ENCODE results near the gene TBC1D1. TPM values are rescaled to one million over a fixed set of nuclear protein-coding genes. Genes with fewer than 3 reads are reported as not detected.

Gene TBC1D1
- total RNA-seq, 1 donor from 2014 or later = 56.5 TPM

DNA sequence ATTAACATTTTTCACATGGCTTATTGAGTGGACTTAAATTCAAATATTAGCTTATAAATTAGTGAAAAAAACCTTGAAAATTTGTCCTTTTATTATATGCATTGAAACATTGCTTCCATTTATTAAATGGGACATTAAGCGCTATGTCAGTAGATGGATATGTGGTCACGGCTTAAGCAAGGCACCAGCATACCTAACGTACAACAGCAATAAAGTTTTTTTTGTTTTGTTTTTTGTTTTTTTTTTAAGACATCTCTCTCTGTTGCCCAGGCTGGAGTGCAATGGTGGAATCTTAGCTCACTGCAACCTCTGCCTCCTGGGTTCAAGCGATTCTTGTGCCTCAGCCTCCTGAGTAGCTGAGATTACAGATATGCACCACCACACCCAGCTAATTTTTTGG, 32.8 kb upstream of the TBC1D1 start:
- Histone ChIP-seq H3K36me3 (peaks cover 35% of the 10 kb centered on the region), H3K4me1 (no peaks in the 10 kb centered on the region), H3K27me3 (ENCODE audit: low read depth) (no peaks in the 10 kb centered on the region), H3K27ac (no peak overlapping the region), H3K9me3 (no peaks in the 10 kb centered on the region), H3K4me3 (no peak overlapping the region)
- DNase-seq (no peak), ATAC-seq (no peak)
- TF ChIP-seq, protein P1, sequence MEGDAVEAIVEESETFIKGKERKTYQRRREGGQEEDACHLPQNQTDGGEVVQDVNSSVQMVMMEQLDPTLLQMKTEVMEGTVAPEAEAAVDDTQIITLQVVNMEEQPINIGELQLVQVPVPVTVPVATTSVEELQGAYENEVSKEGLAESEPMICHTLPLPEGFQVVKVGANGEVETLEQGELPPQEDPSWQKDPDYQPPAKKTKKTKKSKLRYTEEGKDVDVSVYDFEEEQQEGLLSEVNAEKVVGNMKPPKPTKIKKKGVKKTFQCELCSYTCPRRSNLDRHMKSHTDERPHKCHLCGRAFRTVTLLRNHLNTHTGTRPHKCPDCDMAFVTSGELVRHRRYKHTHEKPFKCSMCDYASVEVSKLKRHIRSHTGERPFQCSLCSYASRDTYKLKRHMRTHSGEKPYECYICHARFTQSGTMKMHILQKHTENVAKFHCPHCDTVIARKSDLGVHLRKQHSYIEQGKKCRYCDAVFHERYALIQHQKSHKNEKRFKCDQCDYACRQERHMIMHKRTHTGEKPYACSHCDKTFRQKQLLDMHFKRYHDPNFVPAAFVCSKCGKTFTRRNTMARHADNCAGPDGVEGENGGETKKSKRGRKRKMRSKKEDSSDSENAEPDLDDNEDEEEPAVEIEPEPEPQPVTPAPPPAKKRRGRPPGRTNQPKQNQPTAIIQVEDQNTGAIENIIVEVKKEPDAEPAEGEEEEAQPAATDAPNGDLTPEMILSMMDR (IDR thresholded peaks at IDR 0.05) = no peak
- intact Hi-C loops (cut with DNase I) = no loop called here

DNA sequence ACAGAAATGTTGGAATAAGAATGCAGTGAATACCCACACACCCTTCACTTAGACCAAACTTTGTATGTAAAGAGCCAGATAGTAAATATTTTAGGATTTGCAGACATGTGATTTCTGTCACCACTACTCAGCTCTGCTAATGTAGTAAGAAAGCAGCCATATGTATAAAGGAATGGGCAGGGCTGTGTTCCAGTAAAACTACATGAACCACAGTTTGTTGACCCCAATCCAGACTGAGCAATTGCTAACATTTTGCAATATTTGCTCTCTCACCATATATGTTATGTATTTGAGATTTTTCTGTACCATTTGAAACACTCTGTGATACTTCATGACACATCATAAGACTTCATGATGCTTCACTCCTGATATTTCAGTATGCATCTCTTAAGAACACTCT, 32.0 kb upstream of the TBC1D1 start:
- Histone ChIP-seq H3K27me3 (ENCODE audit: low read depth) (no peaks in the 10 kb centered on the region), H3K36me3 (peaks cover 30% of the 10 kb centered on the region), H3K4me1 (no peaks in the 10 kb centered on the region), H3K9me3 (no peaks in the 10 kb centered on the region), H3K4me3 (no peak overlapping the region), H3K27ac (no peak overlapping the region)
- DNase-seq (no peak), ATAC-seq (no peak)
- TF ChIP-seq, protein P1 (IDR thresholded peaks at IDR 0.05) = no peak
- intact Hi-C loops (cut with DNase I) = no loop called here

DNA sequence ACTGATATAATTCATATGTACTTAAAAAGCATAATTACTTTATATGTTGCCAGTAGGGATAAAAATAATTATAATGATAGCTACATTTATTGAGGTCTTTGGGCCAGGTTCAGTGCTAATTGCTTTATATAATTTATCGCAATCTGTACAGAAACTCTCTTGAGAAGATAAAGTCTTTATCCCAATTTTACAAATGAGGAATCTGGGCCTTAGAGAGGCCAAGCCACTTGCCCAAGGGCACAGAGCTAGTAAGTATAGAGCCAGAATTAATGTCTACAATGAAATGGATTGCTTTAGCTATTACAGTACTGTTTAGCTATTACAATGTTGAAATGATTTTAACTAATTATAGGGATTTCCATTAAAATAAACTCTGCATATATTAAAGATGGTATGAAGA, 30.6 kb upstream of the TBC1D1 start:
- ATAC-seq (no peak), DNase-seq (no peak)
- peaks cover 22% of the 10 kb centered on the region for H3K36me3 ChIP-seq

DNA sequence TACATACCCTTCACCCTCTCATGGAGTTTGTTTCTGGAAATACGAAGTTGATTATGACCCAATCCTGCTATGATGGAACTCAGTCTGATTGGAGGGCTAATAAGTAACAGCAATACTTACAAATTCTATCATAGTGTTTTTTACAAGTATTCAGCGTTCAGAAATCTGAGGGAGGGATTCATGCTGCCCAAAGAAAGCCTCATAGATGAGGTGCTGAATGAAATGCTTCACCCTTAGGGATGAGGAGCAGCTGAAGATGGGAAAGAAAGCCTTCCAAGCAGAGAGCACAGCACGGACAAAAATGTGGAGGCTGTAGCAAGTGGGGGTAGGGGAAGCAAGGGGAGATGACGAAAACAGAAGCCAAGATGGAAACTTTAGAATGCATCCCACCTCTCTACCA, 27.9 kb upstream of the TBC1D1 start:
- Histone ChIP-seq H3K27ac (no peak overlapping the region), H3K4me3 (no peak overlapping the region), H3K36me3 (peaks cover 6% of the 10 kb centered on the region), H3K9me3 (no peaks in the 10 kb centered on the region), H3K4me1 (peaks cover 26% of the 10 kb centered on the region), H3K27me3 (ENCODE audit: low read depth) (no peaks in the 10 kb centered on the region)
- DNase-seq (no peak), ATAC-seq (no peak)
- intact Hi-C loops (cut with DNase I) = no loop called here
- TF ChIP-seq, protein P1 (IDR thresholded peaks at IDR 0.05) = no peak

More for the DNA sequence above, 30.6 kb upstream of the TBC1D1 start:
- no peaks in the 10 kb centered on the region for H3K9me3 ChIP-seq
- H3K27ac ChIP-seq = no peak overlapping the region
- no peak overlapping the region for H3K4me3 ChIP-seq
- intact Hi-C loops (cut with DNase I) = no loop called here
- TF ChIP-seq, protein P1 (IDR thresholded peaks at IDR 0.05) = no peak
- no peaks in the 10 kb centered on the region for H3K27me3 ChIP-seq (ENCODE audit: low read depth)
- H3K4me1 ChIP-seq = peaks cover 11% of the 10 kb centered on the region

DNA sequence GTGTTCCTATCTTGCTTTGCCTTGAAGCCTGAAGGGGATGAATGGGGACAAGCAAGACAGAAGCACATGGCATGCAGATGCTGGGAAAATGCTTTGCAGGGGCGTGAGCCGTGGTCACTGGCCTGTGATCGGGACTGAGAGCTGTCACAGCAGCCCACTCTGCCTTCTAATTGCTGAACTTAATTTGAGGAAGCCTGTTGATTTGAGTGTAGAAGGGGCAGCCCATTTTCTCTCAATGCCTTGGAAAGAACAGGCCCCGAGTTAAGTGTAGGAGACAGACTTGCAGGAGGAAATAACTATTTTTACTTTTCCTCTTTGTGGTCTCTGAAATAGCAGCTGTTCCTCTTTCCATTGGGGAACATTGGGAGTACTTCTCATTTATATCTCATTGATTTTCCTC, 26.1 kb upstream of the TBC1D1 start:
- intact Hi-C loops (cut with DNase I) = no loop called here
- Histone ChIP-seq H3K9me3 (no peaks in the 10 kb centered on the region), H3K27me3 (ENCODE audit: low read depth) (no peaks in the 10 kb centered on the region), H3K4me3 (no peak overlapping the region), H3K4me1 (peaks cover 26% of the 10 kb centered on the region), H3K27ac (no peak overlapping the region), H3K36me3 (peaks cover 6% of the 10 kb centered on the region)
- TF ChIP-seq, protein P1 (IDR thresholded peaks at IDR 0.05) = no peak
- ATAC-seq (peak; percentile 64 to 66), DNase-seq (no peak)

DNA sequence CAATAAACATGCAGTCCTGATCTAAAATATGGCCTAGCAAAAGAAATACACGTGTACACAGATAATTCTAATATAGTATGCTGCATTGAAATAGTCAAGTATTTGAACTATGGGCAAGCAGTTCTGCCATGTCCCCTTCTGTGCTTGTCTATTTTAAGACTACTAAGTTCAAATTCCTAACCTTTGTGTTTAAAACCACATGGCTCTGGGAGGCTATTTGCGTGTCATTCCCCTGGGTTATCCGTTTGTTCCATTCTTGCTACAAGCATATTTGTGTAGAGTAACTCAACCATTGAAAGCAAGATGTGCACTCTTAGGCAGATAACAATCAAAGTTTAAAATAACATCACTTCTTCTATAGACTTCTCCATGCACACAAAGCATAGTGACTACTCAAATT, 25.4 kb upstream of the TBC1D1 start:
- DNase-seq (no peak), ATAC-seq (no peak)
- Histone ChIP-seq H3K4me1 (peaks cover 26% of the 10 kb centered on the region), H3K9me3 (no peaks in the 10 kb centered on the region), H3K36me3 (peaks cover 6% of the 10 kb centered on the region), H3K4me3 (no peak overlapping the region), H3K27ac (peak overlapping the region; percentile 16), H3K27me3 (ENCODE audit: low read depth) (no peaks in the 10 kb centered on the region)
- intact Hi-C loops (cut with DNase I) = no loop called here
- TF ChIP-seq, protein P1 (IDR thresholded peaks at IDR 0.05) = no peak

Measured in lower lobe of right lung (tissue), 2 donors.